Thoracic aorta (tissue), 2 donors: ENCODE measurements around the gene LHX1. TPM values are rescaled to one million over a fixed set of nuclear protein-coding genes. Genes with fewer than 3 reads are reported as not detected.

Experiments
- ATAC-seq: fragments of 150-250 bp; one replicate; pipeline ENCODE4 v1.8.0; 2017; ENCODE audit warnings: low read depth; ENCODE audit not compliant: insufficient number of reproducible peaks, low FRiP score
- DNase-seq: peaks from one replicate; pipeline ENCODE4 v3.0.0-alpha.2; 2020; ENCODE audit warnings: low spot score
- H3K27ac ChIP-seq, 2 donors: fragments of 200-600 bp; sonication (generic); 1 replicate in 1 of 2; 2 replicates in 1 of 2; pipeline ENCODE4 v1.5.1; 2016; ENCODE audit warnings: mild to moderate bottlenecking in 2 of 2, moderate library complexity in 2 of 2
- H3K27me3 ChIP-seq: fragments of 200-600 bp; sonication (generic); replicated peaks from 2 replicates; pipeline ENCODE4 v1.6.0; 2016; ENCODE audit warnings: mild to moderate bottlenecking; ENCODE audit not compliant: insufficient read depth
- H3K36me3 ChIP-seq: fragments of 200-600 bp; sonication (generic); one replicate; pipeline ENCODE4 v1.5.1; 2016
- H3K4me1 ChIP-seq, 2 donors: fragments of 200-600 bp; sonication (generic); 1 replicate in 1 of 2; 2 replicates in 1 of 2; pipeline versions ENCODE4 v1.5.1 to v1.6.0; 2016; ENCODE audit warnings: low read depth in 2 of 2, mild to moderate bottlenecking in 1 of 2; ENCODE audit not compliant: control insufficient read depth in 1 of 2
- H3K4me3 ChIP-seq: fragments of 200-600 bp; sonication (generic); 2 replicates; pipeline ENCODE4 v1.5.1; 2016; ENCODE audit warnings: mild to moderate bottlenecking
- H3K9me3 ChIP-seq: fragments of 200-600 bp; sonication (generic); 2 replicates; pipeline ENCODE4 v1.5.1; 2016
- total RNA-seq, 2 donors: library from RNA; depleted of rRNA; stranded (reverse); fragments of >200 nt; gene quantifications; one replicate each; pipeline versions ENCODE4 v1.1.0 to v1.2.3, GENCODE V29; 2016
- TF ChIP-seq, protein P1 (sequence below): fragments of 200-600 bp; sonication (generic); IDR thresholded peaks from one replicate; pipeline ENCODE4 v1.5.1; 2019; ENCODE audit warnings: antibody characterized with exemption

Gene LHX1
- total RNA-seq, 2 donors from 2014 or later = not detected

DNA sequence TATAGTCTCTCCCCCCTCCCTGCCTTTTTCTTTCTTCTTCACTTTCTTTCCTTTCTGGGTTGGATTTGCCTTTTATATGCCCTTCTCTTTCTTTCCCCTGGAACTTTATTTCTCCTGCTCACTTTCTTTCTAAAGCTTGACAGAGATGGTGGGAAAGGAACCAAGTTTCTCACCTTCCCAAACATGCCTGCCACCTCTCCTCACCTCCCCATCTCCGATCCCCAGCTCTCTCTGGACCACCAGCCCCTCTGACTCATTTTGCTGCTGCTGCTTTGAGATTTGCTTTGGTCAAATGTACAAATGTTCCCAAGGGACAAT lies 6.7 kb upstream of the LHX1 start:
- Histone ChIP-seq H3K27ac (no peak overlapping the region), H3K36me3 (no peaks in the 10 kb centered on the region), H3K27me3 (peaks cover 39% of the 10 kb centered on the region), H3K4me1 (peaks cover 19 to 36% of the 10 kb centered on the region in 2 donors), H3K9me3 (no peaks in the 10 kb centered on the region), H3K4me3 (no peak overlapping the region)
- TF ChIP-seq, protein P1, sequence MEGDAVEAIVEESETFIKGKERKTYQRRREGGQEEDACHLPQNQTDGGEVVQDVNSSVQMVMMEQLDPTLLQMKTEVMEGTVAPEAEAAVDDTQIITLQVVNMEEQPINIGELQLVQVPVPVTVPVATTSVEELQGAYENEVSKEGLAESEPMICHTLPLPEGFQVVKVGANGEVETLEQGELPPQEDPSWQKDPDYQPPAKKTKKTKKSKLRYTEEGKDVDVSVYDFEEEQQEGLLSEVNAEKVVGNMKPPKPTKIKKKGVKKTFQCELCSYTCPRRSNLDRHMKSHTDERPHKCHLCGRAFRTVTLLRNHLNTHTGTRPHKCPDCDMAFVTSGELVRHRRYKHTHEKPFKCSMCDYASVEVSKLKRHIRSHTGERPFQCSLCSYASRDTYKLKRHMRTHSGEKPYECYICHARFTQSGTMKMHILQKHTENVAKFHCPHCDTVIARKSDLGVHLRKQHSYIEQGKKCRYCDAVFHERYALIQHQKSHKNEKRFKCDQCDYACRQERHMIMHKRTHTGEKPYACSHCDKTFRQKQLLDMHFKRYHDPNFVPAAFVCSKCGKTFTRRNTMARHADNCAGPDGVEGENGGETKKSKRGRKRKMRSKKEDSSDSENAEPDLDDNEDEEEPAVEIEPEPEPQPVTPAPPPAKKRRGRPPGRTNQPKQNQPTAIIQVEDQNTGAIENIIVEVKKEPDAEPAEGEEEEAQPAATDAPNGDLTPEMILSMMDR = no peak
- ATAC-seq (no peak), DNase-seq (no peak)

DNA sequence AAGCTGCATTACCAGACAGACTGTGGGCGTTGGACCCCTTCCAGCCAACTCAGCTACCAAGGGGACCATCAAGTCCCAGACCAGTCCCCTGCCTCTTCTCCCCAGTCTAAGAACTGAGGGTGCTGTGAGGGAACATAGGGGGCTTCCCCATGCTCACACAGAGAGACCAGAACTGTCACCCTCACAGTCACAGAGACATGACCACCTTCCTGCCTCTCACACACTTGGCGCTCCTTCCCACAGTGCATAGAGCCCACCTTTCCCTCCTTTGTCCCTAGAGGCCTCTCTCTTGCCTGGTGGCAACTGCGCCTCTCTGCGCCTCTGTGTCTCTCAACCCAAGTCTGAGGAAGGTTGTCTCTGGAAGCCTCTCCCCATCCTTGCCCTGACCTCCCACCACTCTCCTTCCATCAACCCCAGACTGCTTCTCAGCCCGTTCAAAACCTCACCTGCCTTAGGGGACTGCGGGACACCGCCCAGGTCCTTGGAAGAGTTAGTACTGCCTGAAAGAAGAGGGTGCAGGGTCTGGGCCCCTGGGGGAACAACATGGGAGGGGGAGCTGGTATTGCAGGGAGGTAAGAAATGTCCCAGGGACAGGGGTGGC lies 6.1 kb upstream of the LHX1 start:
- TF ChIP-seq, protein P1 = no peak
- DNase-seq = no peak
- Histone ChIP-seq H3K4me3 (no peak overlapping the region), H3K9me3 (no peaks in the 10 kb centered on the region), H3K27ac (no peak overlapping the region), H3K27me3 (peaks cover 46% of the 10 kb centered on the region), H3K4me1 (peaks cover 24 to 43% of the 10 kb centered on the region in 2 donors), H3K36me3 (no peaks in the 10 kb centered on the region)
- no peak for ATAC-seq

DNA sequence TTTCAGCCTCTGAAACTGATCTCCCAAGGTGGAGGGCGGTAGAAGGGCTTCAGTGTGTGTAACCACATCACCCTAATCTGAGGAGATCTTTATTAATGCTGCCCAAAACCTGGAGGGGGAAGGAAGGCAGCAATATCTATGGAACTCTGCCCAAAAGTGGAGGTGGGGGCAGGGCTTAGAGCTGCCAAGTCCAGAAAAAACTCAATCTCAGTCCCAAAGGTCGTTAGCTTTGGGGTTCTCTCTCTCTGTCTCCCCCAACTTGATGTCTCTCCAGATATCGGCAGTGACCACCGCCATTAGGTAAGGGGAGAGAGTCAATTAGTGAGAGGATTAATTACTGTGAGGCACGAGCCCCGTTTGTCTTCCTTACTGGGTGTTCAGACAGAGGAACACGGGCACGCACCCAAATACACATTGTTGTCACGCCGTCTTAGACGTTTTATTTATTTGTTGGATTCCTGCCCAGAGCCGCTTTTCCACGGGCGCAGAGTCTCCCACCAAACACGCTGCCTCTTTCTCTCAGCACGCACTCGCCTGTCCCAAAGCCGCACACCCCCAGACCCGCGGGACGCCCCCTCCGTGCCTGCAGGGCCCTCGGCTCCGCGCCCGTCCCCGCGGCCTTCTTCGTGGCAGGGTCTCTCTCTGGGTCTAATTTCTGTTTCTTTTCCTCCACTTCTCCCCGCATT lies 5.4 kb upstream of the LHX1 start:
- H3K4me1 ChIP-seq = peaks cover 29 to 49% of the 10 kb centered on the region in 2 donors
- no peak overlapping the region for H3K27ac ChIP-seq
- TF ChIP-seq, protein P1 = no peak
- DNase-seq (no peak), ATAC-seq (no peak)
- H3K4me3 ChIP-seq = peak overlapping the region; percentile 62
- no peaks in the 10 kb centered on the region for H3K9me3 ChIP-seq
- H3K27me3 ChIP-seq = peaks cover 50% of the 10 kb centered on the region
- H3K36me3 ChIP-seq = no peaks in the 10 kb centered on the region

DNA sequence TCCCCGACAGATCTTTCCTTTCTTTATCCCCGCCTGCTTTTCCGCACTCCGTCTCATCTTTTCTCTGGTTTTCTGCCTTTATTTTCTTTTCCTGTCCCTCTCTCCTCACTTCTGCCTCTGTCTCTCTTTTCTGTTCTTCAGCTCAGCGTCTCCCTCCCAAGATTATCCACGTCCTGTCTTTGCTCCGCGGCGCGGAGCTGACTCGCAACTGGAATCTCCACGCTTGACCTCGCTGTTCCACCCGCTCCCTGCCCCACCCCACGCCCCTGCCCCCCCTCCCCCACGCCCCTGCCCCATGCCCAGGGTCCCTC lies 4.9 kb upstream of the LHX1 start:
- Histone ChIP-seq H3K27me3 (peaks cover 55% of the 10 kb centered on the region), H3K4me3 (peak overlapping the region; percentile 62)
- no peak for ATAC-seq

DNA sequence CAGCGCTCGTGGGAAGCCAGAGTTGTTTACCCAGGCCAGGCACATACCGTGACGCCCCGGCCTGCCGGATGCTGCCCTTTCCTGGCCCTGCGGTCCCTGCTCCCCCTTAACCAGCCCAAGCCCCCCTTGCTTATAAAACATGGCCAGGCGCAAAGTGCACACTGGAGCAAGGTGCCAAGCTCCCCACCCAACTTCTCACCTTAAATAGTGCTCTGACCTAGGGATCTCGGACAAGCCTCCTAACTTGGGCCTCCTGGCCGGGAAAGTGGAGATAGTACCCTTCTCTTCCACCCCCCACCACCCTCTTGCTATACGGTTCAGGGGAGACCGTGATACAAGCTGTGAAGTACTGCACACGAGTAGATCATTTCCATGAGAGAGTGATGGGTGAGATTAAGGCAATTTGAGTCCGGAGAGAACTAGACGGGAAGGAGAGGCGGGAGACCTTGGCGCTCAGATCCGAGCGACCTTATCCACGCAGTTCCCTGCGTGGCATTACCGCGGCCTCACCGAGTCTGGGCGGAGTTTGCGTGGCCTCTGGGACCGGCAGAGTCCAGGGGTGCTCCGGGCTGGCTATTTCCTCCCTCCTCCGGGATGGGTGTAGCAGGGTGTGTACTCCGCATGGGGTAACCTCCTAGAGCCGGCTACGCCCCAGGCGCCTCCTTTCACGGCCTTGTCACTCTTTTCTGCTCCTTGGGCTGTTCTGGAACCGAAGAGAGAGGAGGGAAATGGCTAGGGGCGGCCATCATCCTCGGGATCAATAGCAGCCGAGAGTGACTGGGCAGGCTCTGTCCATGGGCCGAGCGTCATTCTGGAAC lies 4.4 kb upstream of the LHX1 start:
- DNase-seq (no peak), ATAC-seq (no peak)
- no peaks in the 10 kb centered on the region for H3K36me3 ChIP-seq
- H3K4me3 ChIP-seq = no peak overlapping the region
- H3K27me3 ChIP-seq = peaks cover 61% of the 10 kb centered on the region
- TF ChIP-seq, protein P1 = no peak
- H3K27ac ChIP-seq = no peak overlapping the region
- H3K4me1 ChIP-seq = peaks cover 40 to 60% of the 10 kb centered on the region in 2 donors
- H3K9me3 ChIP-seq = no peaks in the 10 kb centered on the region

More for the DNA sequence above, 4.9 kb upstream of the LHX1 start:
- Histone ChIP-seq H3K36me3 (no peaks in the 10 kb centered on the region), H3K9me3 (no peaks in the 10 kb centered on the region), H3K4me1 (peaks cover 34 to 54% of the 10 kb centered on the region in 2 donors), H3K27ac (no peak overlapping the region)
- no peak for DNase-seq
- TF ChIP-seq, protein P1 = no peak
